WTC11 (cell line): Measurements from ENCODE around the gene KLF2. TPM values are rescaled to one million over a fixed set of nuclear protein-coding genes. Genes with fewer than 3 reads are reported as not detected.

Experiments
- ATAC-seq: fragments of 200-7000 bp; cut with Tn5 transposase; 2 replicates; pipeline ENCODE4 v1.10.0; 2021; ENCODE audit warnings: mild to moderate bottlenecking, moderate library complexity
- CTCF ChIA-PET: fragments of 300-600 bp; sonication (Branson Sonifier 250); formaldehyde crosslinking; loops from one replicate; lab custom pipeline; 2021; ENCODE audit warnings: antibody characterized with exemption; lab: Charles Lee
- POLR2A ChIA-PET: fragments of 350-600 bp; sonication (Branson Sonifier 250); formaldehyde crosslinking; loops from one replicate; lab custom pipeline; 2021; ENCODE audit warnings: antibody characterized with exemption; lab: Charles Lee
- DNase-seq: peaks from one replicate; pipeline ENCODE4 v3.0.0; 2021; ENCODE audit warnings: low spot score
- H3K27ac Mint-ChIP-seq: 2 replicates; pipeline ENCODE4 v1.8.0; 2021; ENCODE audit warnings: mixed read lengths
- H3K27me3 Mint-ChIP-seq: 2 replicates; pipeline ENCODE4 v1.8.0; 2021; ENCODE audit warnings: low read depth, mild to moderate bottlenecking, moderate library complexity, mixed read lengths
- H3K36me3 Mint-ChIP-seq: 2 replicates; pipeline ENCODE4 v1.8.0; 2021; ENCODE audit warnings: mixed read lengths
- H3K4me1 Mint-ChIP-seq: 2 replicates; pipeline ENCODE4 v1.8.0; 2022; ENCODE audit warnings: mixed read lengths
- H3K4me3 Mint-ChIP-seq: 2 replicates; pipeline ENCODE4 v1.8.0; 2021; ENCODE audit warnings: mild to moderate bottlenecking, moderate library complexity, mixed read lengths
- H3K9me3 Mint-ChIP-seq: 2 replicates; pipeline ENCODE4 v1.8.0; 2021; ENCODE audit warnings: mixed read lengths
- ATF2 ChIP-seq: sonication (generic); formaldehyde crosslinking; IDR thresholded peaks from 2 replicates; pipeline ENCODE4 v1.8.1; 2022; ENCODE audit warnings: low read depth, missing genetic modification reagents, borderline replicate concordance
- CTCF ChIP-seq: fragments of 200-600 bp; IDR thresholded peaks from 2 replicates; pipeline ENCODE4 v1.8.0; 2022; ENCODE audit warnings: antibody characterized with exemption
- ELF4 ChIP-seq: sonication (generic); formaldehyde crosslinking; IDR thresholded peaks from 2 replicates; pipeline ENCODE4 v1.8.1; 2022; ENCODE audit warnings: low read depth, mild to moderate bottlenecking, moderate library complexity, missing genetic modification reagents
- FOXK1 ChIP-seq: sonication (generic); formaldehyde crosslinking; IDR thresholded peaks from 2 replicates; pipeline ENCODE4 v1.8.0; 2022; ENCODE audit warnings: mild to moderate bottlenecking, moderate library complexity, missing genetic modification reagents
- PRDM15 ChIP-seq: sonication (generic); formaldehyde crosslinking; IDR thresholded peaks from 2 replicates; pipeline ENCODE4 v1.8.0; 2022; ENCODE audit warnings: missing genetic modification reagents
- TP53 ChIP-seq: sonication (generic); formaldehyde crosslinking; IDR thresholded peaks from 2 replicates; pipeline ENCODE4 v1.8.1; 2023; ENCODE audit warnings: mild to moderate bottlenecking, missing genetic modification reagents
- ZNF121 ChIP-seq: sonication (generic); formaldehyde crosslinking; IDR thresholded peaks from 2 replicates; pipeline ENCODE4 v1.8.0; 2023; ENCODE audit warnings: missing genetic modification reagents
- total RNA-seq: library from RNA; stranded (reverse); gene quantifications from 3 replicates; pipeline ENCODE4 v1.2.3, GENCODE V29; 2021

Gene KLF2
- total RNA-seq, 1 experiment from 2014 or later = 1.1 TPM

- TF ChIP-seq PRDM15 (CRISPR knock-in tag) (no peak), FOXK1 (CRISPR knock-in tag) (no peak), ATF2 (no peak)
These were observed 51.6 kb downstream of the KLF2 start (continued) for GRCh38 chr19:16376241-16376640.

- TF ChIP-seq ZNF121 (CRISPR knock-in tag) (0 out of 2 replicates have a peak, but pooled peaks have one; percentile 14), CTCF (peak; percentile 42; the same call in 1 of the 2 replicates), ELF4 (CRISPR knock-in tag) (no peak)
- DNase-seq (peak; percentile 76), ATAC-seq (peak; percentile 97)
- ChIA-PET POLR2A (no interaction called here), CTCF (interaction anchor here (0.6 to 2.9 kb wide), 37 partner anchors 10 to 314 kb away, joined by 3 to 33 read pairs (median 4); partner anchors contain the start of genes FAM32A, HSH2D and KLF2)
- H3K9me3 Mint-ChIP-seq = no peaks in the 10 kb centered on the region
- peaks cover 29% of the 10 kb centered on the region for H3K36me3 Mint-ChIP-seq
- no peak overlapping the region for H3K27ac Mint-ChIP-seq
- H3K27me3 Mint-ChIP-seq = no peaks in the 10 kb centered on the region
- no peak overlapping the region for H3K4me3 Mint-ChIP-seq
- no peaks in the 10 kb centered on the region for H3K4me1 Mint-ChIP-seq
These were observed 52.0 kb downstream of the KLF2 start for GRCh38 chr19:16376649-16377048.

- peaks cover 29% of the 10 kb centered on the region for H3K36me3 Mint-ChIP-seq
- ChIA-PET CTCF (interaction anchor here (0.6 to 2.9 kb wide), 18 partner anchors 9 to 315 kb away, joined by 3 to 33 read pairs (median 5); partner anchors contain the start of genes FAM32A and KLF2), POLR2A (no interaction called here)
- TF ChIP-seq TP53 (CRISPR knock-in tag) = no peak
- H3K4me3 Mint-ChIP-seq = no peak overlapping the region
- ATAC-seq (no peak), DNase-seq (no peak)
- H3K9me3 Mint-ChIP-seq = no peaks in the 10 kb centered on the region
- no peaks in the 10 kb centered on the region for H3K4me1 Mint-ChIP-seq
- no peaks in the 10 kb centered on the region for H3K27me3 Mint-ChIP-seq
- no peak overlapping the region for H3K27ac Mint-ChIP-seq
These were observed 52.9 kb downstream of the KLF2 start for GRCh38 chr19:16377521-16377920.

Other genes starting within 250 kb of the KLF2 start
- 302 to 327 TPM (median 323 TPM) in 3 replicates for gene TPM4, start 248.3 kb upstream of the KLF2 start, total RNA-seq
- 68.4 to 81.8 TPM (median 74.0 TPM) in 3 replicates for gene RAB8A, start 212.9 kb upstream of the KLF2 start, total RNA-seq
- 1.6 to 3.2 TPM (median 3.0 TPM) in 3 replicates for gene HSH2D, start 181.1 kb upstream of the KLF2 start, total RNA-seq
- gene CIB3, start 151.3 kb upstream of the KLF2 start, total RNA-seq = not detected in 3 replicates
- gene FAM32A, start 139.4 kb upstream of the KLF2 start, total RNA-seq = 59.5 to 62.6 TPM (median 62.2 TPM) in 3 replicates
- gene AP1M1, start 126.9 kb upstream of the KLF2 start, total RNA-seq = 27.7 to 34.5 TPM (median 30.5 TPM) in 3 replicates
- gene EPS15L1, start 147.1 kb downstream of the KLF2 start, total RNA-seq = 37.9 to 44.8 TPM (median 39.1 TPM) in 3 replicates
- 0.21 to 0.87 TPM (median 0.50 TPM) in 3 replicates for gene CALR3, start 171.3 kb downstream of the KLF2 start, total RNA-seq
- 3.4 to 4.8 TPM (median 4.1 TPM) in 3 replicates for gene C19orf44, start 171.6 kb downstream of the KLF2 start, total RNA-seq
- gene CHERP, start 217.6 kb downstream of the KLF2 start, total RNA-seq = 67.4 to 98.7 TPM (median 75.8 TPM) in 3 replicates
- 27.5 to 28.5 TPM (median 28.0 TPM) in 3 replicates for gene SLC35E1, start 247.6 kb downstream of the KLF2 start, total RNA-seq